Amniotic epithelial cell (primary cell): ENCODE measurements around the gene ROBO1.
A peak's percentile ranks its signal among the peaks of the same experiment; 100 is the strongest.

Experiments
- DNase-seq: peaks from one replicate; pipeline ENCODE4 v3.0.0-alpha.2; 2010; ENCODE audit warnings: low read depth

Gene ROBO1

DNA sequence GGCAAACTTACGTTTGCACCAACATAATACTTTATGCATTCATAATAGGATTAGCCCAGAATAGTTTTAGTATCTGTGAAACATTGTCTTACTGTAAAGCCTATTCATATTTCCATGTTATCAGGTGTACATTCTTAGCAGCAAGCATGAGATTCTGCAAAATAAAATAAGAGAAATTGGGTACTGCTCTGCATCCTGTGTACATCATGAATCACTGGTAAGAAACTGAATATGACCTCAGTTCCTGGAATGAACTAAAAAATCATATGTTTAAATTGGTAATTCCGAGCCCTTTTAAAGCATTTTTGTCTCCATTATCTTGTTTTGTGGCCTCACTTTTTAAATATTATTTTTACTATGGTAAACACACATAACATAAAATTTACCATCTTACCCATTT, 605.1 kb downstream of the ROBO1 start:
- DNase-seq = no peak

DNA sequence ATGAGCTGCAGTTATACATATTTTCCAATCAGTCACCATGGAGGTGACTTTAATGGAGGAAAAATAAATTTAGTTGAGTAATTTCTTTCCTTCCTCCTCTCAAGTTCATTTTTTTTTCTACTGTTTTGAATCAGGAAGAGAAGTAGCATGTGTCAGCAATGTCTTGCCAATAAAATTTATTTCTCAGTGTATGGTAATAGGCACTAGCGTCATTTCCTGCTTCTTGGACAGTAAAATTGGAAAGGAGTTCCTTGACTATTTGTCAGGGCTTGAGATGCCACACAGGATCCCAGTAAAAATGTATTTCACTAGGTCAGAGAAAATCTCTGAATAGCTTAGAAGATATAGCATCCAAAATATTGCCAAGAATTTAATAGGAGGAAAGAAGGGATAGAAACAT, 605.9 kb downstream of the ROBO1 start:
- no peak for DNase-seq

DNA sequence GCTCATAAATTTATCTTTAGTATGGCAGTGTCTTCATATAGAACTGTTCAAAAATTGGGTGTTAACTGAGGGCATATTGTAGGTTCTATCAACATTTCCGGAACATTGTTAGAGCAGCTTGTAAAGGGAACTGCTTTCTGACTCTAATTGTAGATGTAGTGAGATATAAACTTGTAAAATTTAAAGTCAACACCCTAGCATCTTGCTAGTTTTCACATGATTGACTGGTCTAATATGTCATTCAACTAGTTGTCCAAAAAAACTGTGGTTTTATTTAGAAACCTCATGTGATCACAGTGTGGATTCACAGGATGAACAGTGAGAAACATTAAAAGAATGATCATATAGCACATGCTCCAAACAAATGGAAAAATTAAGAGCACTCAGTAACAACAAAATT, 607.4 kb downstream of the ROBO1 start:
- DNase-seq = no peak

DNA sequence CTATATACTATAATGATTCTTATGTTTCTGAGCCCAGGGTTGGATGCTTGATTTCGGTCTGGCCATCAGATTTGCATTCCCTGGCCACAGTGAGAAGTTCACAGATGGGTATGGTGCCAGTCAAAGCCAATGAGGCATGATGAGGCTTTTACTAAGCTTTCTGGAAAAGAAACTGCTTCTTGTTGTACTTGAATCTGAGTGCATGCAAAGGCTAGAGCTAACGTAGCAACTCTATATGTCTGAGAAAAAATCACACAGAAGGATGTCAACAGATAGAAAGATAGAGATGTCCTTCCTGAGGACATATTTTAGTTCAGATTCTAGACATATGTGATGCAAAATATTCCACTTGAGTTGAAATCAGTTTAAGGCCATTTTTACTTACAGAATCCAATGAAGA, 608.1 kb downstream of the ROBO1 start:
- DNase-seq = no peak

DNA sequence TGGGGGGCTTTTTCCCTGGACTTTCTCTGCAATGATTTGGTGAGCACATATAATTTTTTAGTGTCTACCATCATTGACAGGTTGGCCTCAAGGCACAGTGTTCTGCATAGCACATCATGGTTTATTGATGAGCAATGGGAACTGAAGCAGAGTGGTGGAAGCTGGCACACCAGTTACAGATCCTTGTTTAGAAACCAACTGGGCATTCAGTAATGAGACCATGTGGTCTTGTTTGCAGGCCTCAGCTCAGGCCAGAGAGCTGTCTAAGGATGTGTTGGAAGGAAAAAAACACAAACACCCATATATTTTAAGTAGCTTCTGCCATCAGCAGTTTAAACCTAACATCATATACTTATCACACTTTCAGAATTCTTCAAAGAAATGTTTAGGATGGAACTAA, 610.6 kb downstream of the ROBO1 start:
- DNase-seq = no peak

DNA sequence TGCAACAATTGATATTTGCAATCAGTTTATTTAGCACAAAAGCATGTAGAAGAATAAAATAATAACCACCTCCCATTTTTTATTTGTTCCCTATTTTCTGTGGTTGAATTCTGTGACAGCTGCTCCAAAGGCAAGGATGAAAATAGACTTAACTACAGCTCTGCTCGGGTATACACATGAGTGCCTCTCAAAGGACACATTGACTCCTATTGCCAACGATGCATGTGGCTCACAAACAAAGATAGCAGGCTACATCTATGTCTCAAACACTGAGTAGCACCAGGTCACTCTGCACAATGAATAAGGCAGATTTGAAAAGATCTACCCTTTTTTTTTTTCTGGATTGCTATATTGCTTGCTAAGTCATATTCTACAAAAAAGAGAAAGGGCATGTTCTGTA, 612.9 kb downstream of the ROBO1 start:
- DNase-seq = no peak

DNA sequence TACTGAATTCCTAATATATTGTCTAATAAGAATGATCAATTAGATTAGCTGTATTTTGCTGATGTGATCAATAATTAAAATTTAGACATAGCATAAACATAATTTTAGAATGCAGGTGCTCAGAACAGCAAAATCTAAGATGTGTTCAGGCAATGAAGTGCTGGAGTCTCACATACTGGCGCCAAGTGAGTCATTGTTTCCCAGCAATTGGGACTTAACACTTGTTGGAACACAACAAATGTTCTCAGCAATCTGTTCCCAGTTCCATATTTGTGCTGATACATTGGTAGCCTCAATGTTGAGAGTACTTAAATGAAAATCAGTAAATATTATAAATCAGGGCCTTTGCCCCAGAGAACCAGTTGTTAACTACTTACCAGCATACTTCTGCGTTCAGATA, 619.0 kb downstream of the ROBO1 start:
- DNase-seq = no peak

DNA sequence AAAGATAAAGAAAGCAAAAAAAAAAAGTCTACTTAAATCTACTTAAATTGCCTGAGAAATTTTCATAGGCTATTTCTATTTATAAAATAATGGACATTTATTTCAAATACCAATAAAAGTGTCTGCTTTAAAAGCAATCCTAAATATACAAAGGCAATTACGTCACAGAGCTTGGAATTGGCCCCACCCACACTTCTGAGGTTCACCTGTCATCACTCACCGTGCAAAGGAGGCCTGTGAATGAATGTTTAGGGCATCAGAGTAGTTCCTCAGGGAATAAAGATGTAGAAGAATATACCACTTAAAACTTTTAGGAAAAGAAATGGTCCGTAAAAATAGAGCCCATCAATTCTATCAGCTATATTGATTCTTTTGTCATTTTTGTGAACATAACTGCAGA, 621.8 kb downstream of the ROBO1 start:
- DNase-seq = no peak

DNA sequence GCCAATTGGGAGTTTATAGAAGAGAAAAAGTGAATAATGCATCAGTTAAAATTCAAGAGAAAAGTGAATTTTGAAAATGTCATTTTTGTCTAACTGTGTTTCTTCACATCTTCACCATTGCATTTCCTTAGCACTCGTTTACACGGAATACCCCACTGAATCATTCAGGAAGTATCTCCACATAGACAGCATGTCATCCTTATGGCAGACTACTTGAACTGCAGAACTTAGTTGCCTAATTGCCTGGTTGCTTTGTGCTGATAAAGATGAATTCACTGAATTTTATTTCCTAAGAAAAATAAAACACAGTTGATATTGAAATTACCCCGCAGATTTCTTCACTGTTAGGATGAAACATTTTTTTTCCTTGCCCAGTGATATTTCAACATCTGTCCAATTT, 627.1 kb downstream of the ROBO1 start:
- peak; percentile 35 for DNase-seq

DNA sequence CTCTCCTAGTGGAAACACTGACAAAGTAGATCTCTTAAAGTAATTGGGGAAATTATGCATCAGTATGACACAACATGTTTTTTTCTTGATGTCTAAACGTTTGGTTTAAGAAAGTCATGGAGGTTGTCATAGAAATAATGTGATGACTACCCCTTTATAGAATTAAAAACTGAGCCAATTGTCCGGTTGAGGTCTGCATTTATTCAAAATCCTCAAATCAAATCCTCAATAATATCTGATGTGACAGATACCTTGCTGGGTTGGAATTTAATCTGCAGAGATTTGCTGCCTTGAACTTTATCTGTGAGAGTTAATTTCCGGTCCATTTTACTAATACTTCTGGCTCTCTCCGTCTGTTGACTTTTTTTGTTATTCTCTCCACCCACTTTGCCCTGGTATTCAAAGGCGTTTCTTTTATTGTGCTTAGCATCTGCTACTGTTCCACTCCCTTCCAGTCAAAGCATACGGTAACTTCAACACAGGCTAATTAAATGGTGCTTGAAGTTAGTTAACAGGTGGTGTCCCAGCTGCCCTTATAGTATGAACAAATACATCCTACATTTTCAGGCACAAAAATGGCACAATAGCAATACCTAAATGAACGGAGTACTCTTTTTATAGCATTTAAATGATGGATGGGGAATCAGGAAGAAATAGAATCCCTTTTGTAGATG, 628.3 kb downstream of the ROBO1 start:
- DNase-seq = no peak

DNA sequence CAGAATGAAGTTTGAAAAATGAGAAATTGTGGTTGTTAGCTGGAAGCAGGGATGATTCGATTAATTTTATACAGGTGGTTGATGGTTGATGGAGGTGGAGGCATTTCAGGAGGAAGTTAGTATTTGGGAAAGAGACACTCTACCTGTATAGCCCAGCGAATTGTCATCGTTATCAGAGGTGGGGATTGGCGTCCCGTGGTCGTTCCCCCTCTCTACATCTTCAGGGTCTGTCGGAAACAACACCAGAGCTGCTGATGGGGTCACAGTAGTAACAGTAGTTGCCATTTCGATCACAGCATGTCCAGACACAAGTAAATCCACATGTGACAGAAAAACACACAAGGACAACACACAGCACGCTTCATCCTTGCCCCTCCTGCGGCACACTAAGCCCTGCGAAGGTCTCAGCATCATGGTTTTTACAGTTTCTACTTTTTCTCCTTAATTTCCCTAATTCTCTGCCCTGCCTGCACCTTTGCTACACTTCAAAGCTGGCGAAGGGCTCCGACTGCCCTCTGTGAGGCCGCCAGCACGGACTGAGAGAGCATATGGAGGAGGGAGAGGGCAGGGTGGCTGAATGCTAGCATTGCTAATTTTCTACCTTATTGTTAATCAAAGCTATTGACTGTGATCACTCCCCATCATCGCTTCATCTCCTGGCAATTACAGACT, 642.3 kb downstream of the ROBO1 start:
- no peak for DNase-seq

DNA sequence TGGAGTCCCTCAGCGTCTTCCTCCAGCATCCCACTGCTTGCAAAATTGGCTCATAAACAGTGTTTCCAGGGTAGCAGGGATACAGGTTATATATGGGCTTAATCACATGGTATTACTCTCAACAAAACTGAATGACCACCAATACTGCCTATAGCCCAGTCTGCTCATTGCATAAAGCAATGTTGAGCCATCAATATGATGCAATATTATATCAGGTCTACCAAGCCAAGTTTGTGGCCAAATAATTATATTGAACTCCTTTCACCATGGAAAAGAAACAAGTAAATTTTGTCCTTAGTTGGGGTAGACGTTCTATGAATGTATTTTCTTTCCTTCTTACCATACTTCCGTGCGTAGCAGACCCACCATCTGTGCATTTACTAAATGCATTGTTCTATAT, 652.3 kb downstream of the ROBO1 start:
- DNase-seq = no peak

DNA sequence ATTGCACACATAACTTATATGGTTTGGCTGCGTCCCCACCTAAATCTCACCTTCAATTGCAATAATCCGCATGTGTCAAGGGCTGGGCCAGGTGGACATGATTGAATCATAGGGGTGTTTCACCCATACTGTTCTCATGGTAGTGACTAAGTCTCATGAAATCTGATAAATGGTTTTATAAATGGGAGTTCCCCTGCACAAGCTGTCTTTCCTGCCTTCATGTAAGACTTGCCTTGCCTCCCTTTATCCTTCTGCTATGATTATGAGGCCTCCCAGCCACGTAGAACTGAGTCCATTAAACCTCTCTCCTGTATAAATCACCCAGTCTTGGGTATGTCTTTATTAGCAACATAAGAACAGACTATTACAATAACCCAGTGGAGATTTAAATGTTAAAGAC, 653.9 kb downstream of the ROBO1 start:
- no peak for DNase-seq

DNA sequence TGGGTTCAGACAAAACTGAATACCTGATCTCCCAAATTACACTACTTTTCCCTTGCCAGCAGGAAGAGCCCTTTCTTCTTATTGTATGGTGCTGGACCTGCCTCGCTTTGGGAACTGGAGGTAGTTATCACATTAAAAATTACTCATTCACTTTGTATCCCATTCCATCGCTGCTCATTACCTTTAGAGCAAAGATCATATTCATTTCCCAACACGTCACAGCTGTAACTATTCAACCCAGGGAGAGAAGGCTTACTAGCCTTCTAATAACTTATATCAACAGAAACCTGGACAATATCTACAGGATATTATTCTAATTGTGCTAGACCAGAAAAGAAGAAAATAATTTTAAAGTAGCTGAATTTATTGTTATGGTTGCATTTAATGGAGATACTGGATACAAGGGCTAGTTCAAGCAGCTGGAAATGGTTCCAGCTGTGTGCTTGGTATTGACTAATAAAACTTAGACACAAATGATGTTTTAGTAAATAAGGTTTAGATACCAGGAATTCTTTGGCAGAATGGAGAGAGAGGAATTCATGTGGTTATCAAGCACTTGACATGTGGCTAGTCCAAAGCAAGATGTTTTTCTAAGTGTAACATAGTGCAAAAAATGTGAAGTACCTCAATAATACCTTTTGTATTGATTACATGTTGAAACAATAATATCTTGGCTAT, 656.3 kb downstream of the ROBO1 start:
- DNase-seq = no peak

DNA sequence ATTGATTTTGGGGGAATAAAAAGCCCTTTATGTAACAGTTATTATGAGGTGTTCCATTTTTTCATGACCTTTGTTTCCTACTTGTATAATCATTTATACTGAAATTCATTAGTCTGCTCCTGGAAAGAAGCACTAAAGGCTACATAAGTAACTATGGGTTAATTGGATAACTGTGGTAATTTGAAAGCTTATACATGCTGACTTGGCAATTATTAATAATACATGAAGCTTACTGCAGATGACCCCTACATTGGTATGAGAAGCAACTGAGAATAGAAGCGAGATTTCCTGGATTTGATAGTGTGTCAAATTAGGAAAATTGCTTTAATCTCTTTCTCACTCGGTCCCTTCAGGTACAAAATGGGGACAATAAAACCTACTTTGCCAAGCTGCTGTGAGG, 658.0 kb downstream of the ROBO1 start:
- DNase-seq = no peak

DNA sequence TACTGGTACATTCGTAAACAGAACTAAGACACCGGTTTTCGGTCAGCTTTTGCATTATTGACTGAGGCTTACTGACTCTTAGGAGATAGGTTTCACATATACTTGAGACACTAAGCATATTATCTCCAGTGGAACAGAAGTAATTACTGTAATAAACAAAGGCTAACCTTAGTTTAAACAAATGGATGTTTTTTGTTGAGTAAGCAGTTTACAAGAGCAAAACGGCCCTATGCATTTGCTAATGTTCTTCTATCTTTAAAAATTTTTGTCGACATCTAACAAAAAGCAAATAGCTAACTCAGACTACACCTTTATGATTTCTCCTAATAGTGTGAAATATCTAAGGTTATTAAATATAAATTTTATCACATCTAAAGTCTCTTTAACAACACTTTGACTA, 664.5 kb downstream of the ROBO1 start:
- DNase-seq = no peak

DNA sequence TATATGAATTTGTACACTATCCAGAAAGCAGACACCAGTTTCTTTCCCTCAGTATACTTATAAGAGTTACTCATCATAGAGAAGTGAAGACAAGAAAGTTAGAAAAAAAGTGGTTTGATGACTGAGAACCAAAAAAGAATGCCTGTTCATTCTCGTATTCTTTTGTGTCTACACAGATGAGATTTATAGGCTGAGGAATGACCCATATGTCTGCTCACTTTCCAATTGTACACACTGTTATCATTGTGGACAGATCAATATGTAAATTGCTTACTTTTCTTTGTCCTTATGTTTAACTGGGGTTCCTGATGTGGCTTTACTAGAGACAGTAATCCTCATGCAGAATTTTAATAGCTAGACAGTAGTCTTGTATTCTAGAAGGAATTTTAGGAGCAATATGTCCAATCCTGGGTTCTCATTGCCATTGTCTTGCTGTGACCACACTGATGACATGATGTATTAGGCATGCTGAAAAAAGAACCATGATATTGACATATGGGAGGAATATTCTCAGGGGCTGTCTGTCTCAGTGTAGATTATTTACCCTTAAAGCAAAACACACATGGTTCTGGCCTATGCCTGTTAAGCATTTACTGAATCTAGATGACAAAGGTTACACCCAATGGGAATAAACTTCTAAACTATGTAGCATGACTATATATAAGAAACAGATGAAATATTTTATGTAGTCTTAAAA, 669.7 kb downstream of the ROBO1 start:
- DNase-seq = no peak

DNA sequence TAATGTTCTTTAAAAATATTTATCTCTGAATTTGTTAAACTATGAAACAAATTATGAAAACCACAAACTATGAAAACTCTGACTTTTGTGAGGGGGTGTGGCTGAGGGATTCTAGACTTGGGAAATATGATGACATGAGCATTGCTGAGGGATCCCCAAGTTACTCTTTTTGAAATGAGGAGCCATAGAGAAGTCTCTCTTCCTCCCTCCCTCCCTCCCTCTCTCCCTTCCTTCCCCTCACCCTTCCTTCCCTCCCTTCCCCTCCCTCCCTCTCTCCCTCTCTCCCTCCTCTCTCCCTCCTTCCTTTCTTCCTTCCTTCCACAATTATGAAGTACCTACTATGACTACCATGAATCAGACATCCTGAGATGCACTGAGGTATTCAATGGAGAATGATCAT, 673.1 kb downstream of the ROBO1 start:
- no peak for DNase-seq

DNA sequence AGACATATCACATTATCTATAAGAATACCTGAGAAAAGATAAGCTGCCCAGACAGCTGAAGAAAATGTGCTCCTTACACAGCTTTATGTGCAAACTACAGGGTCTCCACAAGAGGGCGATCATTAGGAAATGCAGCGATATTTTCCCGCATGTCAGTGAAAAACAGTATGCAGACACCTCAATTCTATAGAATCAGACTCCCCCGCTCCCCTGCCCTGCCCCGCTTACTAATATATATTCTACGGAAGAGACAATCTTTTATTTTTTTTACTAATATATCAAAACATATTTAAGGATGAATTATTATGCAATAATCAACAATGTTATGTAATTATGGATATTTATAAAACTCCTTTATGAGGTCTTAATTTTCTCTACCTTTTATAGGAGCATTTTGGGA, 681.3 kb downstream of the ROBO1 start:
- peak; percentile 49 for DNase-seq

DNA sequence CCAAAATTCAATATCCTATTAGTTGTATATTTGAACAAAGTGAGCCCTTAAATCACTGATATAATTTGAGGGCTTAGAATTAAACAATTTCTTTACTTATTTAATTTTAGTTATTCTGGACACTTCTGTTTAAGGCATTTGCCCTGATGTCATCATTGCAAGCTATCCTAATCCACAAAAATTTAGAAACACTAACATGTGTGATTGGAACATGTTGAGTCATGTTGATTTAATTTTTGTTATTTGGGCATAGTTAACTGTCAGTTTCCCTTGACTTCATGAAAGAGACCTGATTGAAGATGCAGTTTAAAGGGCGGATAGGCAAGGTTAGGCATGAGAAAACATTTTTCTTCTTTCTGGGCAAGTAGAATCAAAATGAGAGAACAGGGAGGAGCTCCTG, 682.6 kb downstream of the ROBO1 start:
- peak; percentile 1 for DNase-seq

DNA sequence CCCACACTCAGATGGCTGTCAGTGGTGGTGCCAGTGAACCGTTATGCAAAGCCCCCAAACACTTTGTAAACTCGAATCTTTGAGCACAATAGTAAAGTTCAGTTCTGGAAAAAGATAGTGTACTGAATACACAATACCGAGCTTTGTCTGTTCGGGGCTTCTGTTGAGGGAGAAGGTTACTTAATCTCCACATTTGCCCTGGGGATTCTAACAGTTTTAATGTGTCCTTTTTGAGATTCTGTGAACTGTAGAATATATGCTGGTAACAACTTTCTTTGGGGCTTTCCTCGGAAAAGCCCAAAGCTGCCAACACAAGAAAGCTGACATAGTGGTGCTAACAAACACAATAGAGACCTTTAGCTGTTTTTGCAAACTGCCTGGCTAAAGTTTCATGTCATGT, 686.5 kb downstream of the ROBO1 start:
- DNase-seq = no peak

DNA sequence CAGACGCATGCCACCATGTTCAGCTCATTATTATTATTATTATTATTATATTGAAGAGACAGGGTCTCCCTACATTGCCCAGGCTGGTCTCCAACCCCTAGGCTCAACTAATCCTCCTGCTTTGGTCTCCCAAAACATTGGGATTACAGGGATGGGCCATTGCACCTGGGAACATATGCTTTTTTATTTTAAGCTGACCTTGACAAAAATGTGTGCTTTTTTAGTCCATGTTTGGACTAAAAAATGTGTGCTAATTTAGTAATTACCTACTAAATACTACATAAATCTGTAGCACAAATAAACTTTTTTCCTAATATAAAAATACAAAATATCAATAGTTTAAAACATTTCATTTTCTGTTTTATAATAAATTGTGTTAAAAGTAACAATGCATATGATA, 693.2 kb downstream of the ROBO1 start:
- no peak for DNase-seq

DNA sequence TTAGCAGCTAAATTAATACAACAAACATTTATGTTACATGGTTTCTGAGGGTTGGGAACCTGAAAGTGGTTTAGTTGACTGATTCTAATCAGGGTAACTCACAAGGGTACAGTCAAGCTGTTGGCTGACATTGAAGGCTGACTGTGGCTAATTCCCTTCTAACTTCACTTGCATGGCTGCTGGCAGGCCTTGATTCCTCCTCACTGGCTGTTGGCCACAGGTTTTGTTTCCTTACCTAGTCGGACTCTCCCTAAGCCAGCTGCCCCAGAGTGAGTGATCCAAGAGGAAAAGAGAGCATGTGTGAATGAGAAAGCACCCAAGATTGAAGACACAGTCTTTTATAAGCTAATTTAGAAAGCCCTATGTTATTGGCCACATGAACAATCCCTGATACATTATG, 700.1 kb downstream of the ROBO1 start:
- DNase-seq = no peak
